Bone marrow (tissue), 2 donors: Measurements from ENCODE around the gene SHH.
"Not testable (repeated sequence)": the region's sequence is repeated elsewhere in the genome, so short reads cannot be mapped to it uniquely, and the experiment has no call there.

ENCODE experiments used
- DNase-seq, 2 donors: peaks; one replicate each; lab custom pipeline; 2025; lab: John Stamatoyannopoulos, UW

The SHH gene

GRCh38 chr7:155842496-155843265 lies 30.4 kb upstream of the SHH start:
- no peak for DNase-seq

- no peak for DNase-seq
Measured at GRCh38 chr7:155840909-155841308, 28.6 kb upstream of the SHH start.

GRCh38 chr7:155840262-155840885 lies 28.1 kb upstream of the SHH start:
- no peak for DNase-seq

- DNase-seq = no peak
Measured at GRCh38 chr7:155839461-155839860, 27.2 kb upstream of the SHH start.

- DNase-seq = not testable (repeated sequence)
Measured at GRCh38 chr7:155838312-155838711, 26.0 kb upstream of the SHH start.

GRCh38 chr7:155837126-155837479 lies 24.8 kb upstream of the SHH start:
- no peak for DNase-seq

GRCh38 chr7:155836216-155837125 lies 24.2 kb upstream of the SHH start:
- no peak for DNase-seq

GRCh38 chr7:155835446-155836215 lies 23.4 kb upstream of the SHH start:
- DNase-seq = no peak

GRCh38 chr7:155834486-155835048 lies 22.3 kb upstream of the SHH start:
- no peak for DNase-seq

GRCh38 chr7:155833651-155834050 lies 21.4 kb upstream of the SHH start:
- no peak for DNase-seq

- no peak for DNase-seq
Measured at GRCh38 chr7:155832581-155832981, 20.3 kb upstream of the SHH start.

GRCh38 chr7:155831807-155832524 lies 19.7 kb upstream of the SHH start:
- DNase-seq = no peak

GRCh38 chr7:155830961-155831806 lies 18.9 kb upstream of the SHH start:
- no peak for DNase-seq

GRCh38 chr7:155829796-155830470 lies 17.7 kb upstream of the SHH start:
- no peak for DNase-seq

- DNase-seq = no peak
Measured at GRCh38 chr7:155825336-155825735, 13.1 kb upstream of the SHH start.

GRCh38 chr7:155824227-155824886 lies 12.1 kb upstream of the SHH start:
- DNase-seq = no peak

GRCh38 chr7:155821851-155822250 lies 9.6 kb upstream of the SHH start:
- no peak for DNase-seq

GRCh38 chr7:155820788-155821187 lies 8.5 kb upstream of the SHH start:
- DNase-seq = no peak

GRCh38 chr7:155820246-155820645 lies 8.0 kb upstream of the SHH start:
- DNase-seq = no peak
